ENCODE results near the gene GPS1. TPM values are rescaled to one million over a fixed set of nuclear protein-coding genes. Genes with fewer than 3 reads are reported as not detected.

Gene GPS1
- total and polyA plus RNA-seq, 9 of the 15 experiments (the other 6 are each of a cell fraction or from before 2014, with no cell fraction given), result 3.1 to 167 (median 69.9) TPM

GRCh38 chr17:82047914-82048570, 3.7 kb upstream of the GPS1 start:
- Histone ChIP-seq H3K4me3 (no peak overlapping the region), H4K20me1 (replicated peaks; ENCODE audit: control insufficient read depth, insufficient read depth, low read length) (0 out of 2 replicates have a peak, but pooled peaks cover 4% of the 10 kb centered on the region), H3K27ac (ENCODE audit: extremely low read depth, low read depth, low read length) (no peak overlapping the region), H3K36me3 (ENCODE audit: control insufficient read depth, insufficient read depth, low read length) (peaks cover 39% of the 10 kb centered on the region; the same call in 2 of the 3 replicates), H3K27me3 (ENCODE audit: control insufficient read depth in 2 of 2, insufficient read depth in 2 of 2, low read length in 2 of 2) (no peaks in the 10 kb centered on the region), H3K4me1 (replicated peaks in 1 of 2; ENCODE audit: control insufficient read depth in 2 of 2, insufficient read depth in 2 of 2, low read length in 2 of 2) (peaks cover 6 to 72% of the 10 kb centered on the region in 2 experiments; a peak in 3 of 5 replicates), H3K79me2 (ENCODE audit: control insufficient read depth, insufficient read depth, low read length) (peaks cover 24% of the 10 kb centered on the region), H3K9me3 (replicated peaks; ENCODE audit: control insufficient read depth, insufficient read depth, low read depth, low read length) (no peaks in the 10 kb centered on the region), H2AFZ (ENCODE audit: low read depth, low read length) (no peak overlapping the region), H3K9me1 (ENCODE audit: control insufficient read depth, insufficient read depth, low read length) (peaks cover 2% of the 10 kb centered on the region), H3K9ac (ENCODE audit: insufficient read depth in 1 of 2, low read depth in 2 of 2, low read length in 2 of 2) (peak overlapping the region in 1 of 2 experiments; percentile 65; a peak in 2 of 4 replicates), H3K4me2 (ENCODE audit: insufficient read depth, low read length) (no peak overlapping the region)
- ChIA-PET POLR2A (interaction anchor here (0.6 kb wide), 1 partner anchor 10 kb away, joined by 3 read pairs; the partner anchor contains the start of gene DCXR), CTCF (ENCODE audit: low intra/inter-chr PET ratio) (no interaction called here)
- FAIRE-seq (no peak), ATAC-seq (no peak), DNase-seq (ENCODE audit: extremely low read depth in 1 of 4, low spot score in 3 of 4) (peak in 1 of 4 experiments; percentile 11)
- in situ Hi-C loops (cut with MboI) (no loop called here), intact Hi-C loops (cut with micrococcal nuclease) (no loop called here)
- 91% methylated on average over 16 of the region's 25 CpGs for whole genome bisulfite sequencing (ENCODE audit: insufficient coverage, low coverage, missing lambda C conversion rate)
- BruUV-seq (replicated peaks), result no TSS peak
- TF ChIP-seq RBFOX2 (IDR thresholded peaks at IDR 0.05; ENCODE audit: low read depth, low read length), result peak; percentile 17; the same call in 1 of the 2 replicates
- TF ChIP-seq EZH2 (IDR thresholded peaks at IDR 0.05; ENCODE audit: borderline replicate concordance, low read depth, low read length), result no peak

DNA sequence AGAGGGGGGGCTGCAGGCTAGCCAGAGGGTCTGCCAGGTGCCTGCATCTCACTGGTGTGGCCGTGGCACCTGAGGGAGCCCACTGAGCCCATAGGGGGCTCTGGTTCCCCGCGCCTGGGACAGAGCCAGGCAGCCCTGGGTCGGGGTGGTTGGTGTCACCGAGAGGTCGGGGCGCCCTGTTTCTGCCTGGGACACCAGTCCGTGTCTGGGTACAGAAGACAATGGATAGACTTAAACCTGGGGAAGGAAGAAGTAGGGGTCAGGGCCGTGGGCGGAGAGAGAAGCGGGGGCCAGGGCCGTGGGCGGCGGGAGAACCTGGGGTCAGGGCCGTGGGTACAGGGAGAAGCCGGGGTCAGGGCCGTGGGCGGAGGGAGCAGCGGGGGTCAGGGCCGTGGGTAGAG, 3.1 kb upstream of the GPS1 start:
- 91% methylated on average over 12 of the region's 20 CpGs for WGBS (ENCODE audit: insufficient coverage, low coverage, missing lambda C conversion rate)
- ChIA-PET CTCF (ENCODE audit: low intra/inter-chr PET ratio) (no interaction called here), POLR2A (no interaction called here)
- 0 out of 2 replicates have a peak, but pooled peaks cover 4% of the 10 kb centered on the region for H4K20me1 ChIP-seq (replicated peaks; ENCODE audit: control insufficient read depth, insufficient read depth, low read length)
- no peak for FAIRE-seq
- no peak overlapping the region for H3K4me2 ChIP-seq (ENCODE audit: insufficient read depth, low read length)
- TF ChIP-seq HDAC6 (IDR thresholded peaks at IDR 0.05; ENCODE audit: low read depth, low read length) (no peak), PTBP1 (IDR thresholded peaks at IDR 0.05; ENCODE audit: low read depth, low read length) (no peak), EGR1 (conservative IDR thresholded peaks at IDR 0.05) (peak; percentile 81), PTTG1 (tag; IDR thresholded peaks at IDR 0.05; ENCODE audit: low read depth) (no peak), PCBP1 (IDR thresholded peaks at IDR 0.05; ENCODE audit: low read depth, low read length, poor library complexity, severe bottlenecking) (peak; percentile 21), IRF1 (CRISPR knock-in tag; IDR thresholded peaks at IDR 0.05; ENCODE audit: borderline replicate concordance) (no peak), MEIS2 (IDR thresholded peaks at IDR 0.05; ENCODE audit: partially characterized antibody) (no peak), SMAD2 (IDR thresholded peaks at IDR 0.05; ENCODE audit: low read depth, low read length) (no peak)
- H2AFZ ChIP-seq (ENCODE audit: low read depth, low read length), result no peak overlapping the region
- no peak overlapping the region for H3K27ac ChIP-seq (ENCODE audit: extremely low read depth, low read depth, low read length)
- H3K27me3 ChIP-seq (ENCODE audit: control insufficient read depth in 2 of 2, insufficient read depth in 2 of 2, low read length in 2 of 2), result no peaks in the 10 kb centered on the region
- BruUV-seq (replicated peaks), result no TSS peak
- peak overlapping the region in 1 of 2 experiments; percentile 43; a peak in 1 of 4 replicates for H3K9ac ChIP-seq (ENCODE audit: insufficient read depth in 1 of 2, low read depth in 2 of 2, low read length in 2 of 2)
- ATAC-seq, result no peak
- peaks cover 2% of the 10 kb centered on the region for H3K9me1 ChIP-seq (ENCODE audit: control insufficient read depth, insufficient read depth, low read length)
- intact Hi-C loops (cut with micrococcal nuclease), result no loop called here
- peaks cover 44% of the 10 kb centered on the region; the same call in 2 of the 3 replicates for H3K36me3 ChIP-seq (ENCODE audit: control insufficient read depth, insufficient read depth, low read length)
- peak in 2 of 4 experiments; percentile 23 to 36 for DNase-seq (ENCODE audit: extremely low read depth in 1 of 4, low spot score in 3 of 4)
- no peak overlapping the region for H3K4me3 ChIP-seq
- in situ Hi-C loops (cut with MboI), result no loop called here
- H3K4me1 ChIP-seq (replicated peaks in 1 of 2; ENCODE audit: control insufficient read depth in 2 of 2, insufficient read depth in 2 of 2, low read length in 2 of 2), result peaks cover 6 to 72% of the 10 kb centered on the region in 2 experiments; a peak in 3 of 5 replicates
- peaks cover 28% of the 10 kb centered on the region for H3K79me2 ChIP-seq (ENCODE audit: control insufficient read depth, insufficient read depth, low read length)
- no peaks in the 10 kb centered on the region for H3K9me3 ChIP-seq (replicated peaks; ENCODE audit: control insufficient read depth, insufficient read depth, low read depth, low read length)

Data from K562 (cell line).